ENCODE data around the gene SPDEF.

SPDEF gene

DNA sequence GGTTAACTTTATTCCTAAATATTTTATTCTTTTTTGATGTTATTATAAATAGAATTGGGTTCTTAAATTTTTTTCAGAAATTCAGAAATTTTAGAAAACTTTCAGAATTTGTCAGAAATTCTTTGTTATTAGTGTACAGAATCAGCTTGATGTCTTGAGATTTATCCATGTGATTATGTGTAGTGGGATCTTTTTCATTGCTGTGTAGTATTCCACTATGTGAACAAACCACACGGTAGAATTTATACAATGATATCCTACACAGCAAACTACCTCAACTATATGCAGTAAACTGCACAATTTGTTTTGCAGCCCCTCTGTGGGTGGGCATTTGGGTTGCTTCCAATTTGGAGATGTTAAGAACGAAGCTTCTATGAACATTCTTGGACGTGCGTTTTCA lies 46.3 kb downstream of the SPDEF start:
- Histone ChIP-seq H3K36me3 (ENCODE audit: control insufficient read depth, insufficient read depth, low read length) (no peaks in the 10 kb centered on the region), H3K4me3 (ENCODE audit: low read length) (no peak overlapping the region), H3K9ac (ENCODE audit: low read length) (no peak overlapping the region), H3K4me1 (ENCODE audit: control insufficient read depth, low read depth, low read length) (peaks cover 7% of the 10 kb centered on the region), H3K23ac (ENCODE audit: low read length) (no peak overlapping the region), H3K27ac (ENCODE audit: low read depth, low read length) (no peak overlapping the region), H3K27me3 (ENCODE audit: insufficient read depth, low read length, poor library complexity) (no peaks in the 10 kb centered on the region), H3K56ac (ENCODE audit: low read length) (no peak overlapping the region), H2AK5ac (ENCODE audit: low read length) (no peak overlapping the region), H3K18ac (ENCODE audit: low read length) (no peak overlapping the region), H3K79me2 (ENCODE audit: control insufficient read depth, insufficient read depth, low read length) (no peaks in the 10 kb centered on the region), H2BK5ac (ENCODE audit: low read length) (no peak overlapping the region), H4K5ac (ENCODE audit: low read length) (no peak overlapping the region), H4K8ac (ENCODE audit: low read depth, low read length) (no peak overlapping the region), H3K79me1 (ENCODE audit: low read length) (no peaks in the 10 kb centered on the region), H2BK120ac (ENCODE audit: low read depth, low read length) (no peak overlapping the region), H3K4me2 (ENCODE audit: low read length) (no peak overlapping the region), H2BK15ac (replicated peaks; ENCODE audit: low read depth) (no peak overlapping the region), H3K4ac (ENCODE audit: low read depth, low read length) (no peak overlapping the region)
- DNase-seq: no peak
- WGBS (ENCODE audit: extremely low coverage, insufficient coverage, low lambda C conversion rate): no CpG with 5 or more reads among the region's 4 CpGs

DNA sequence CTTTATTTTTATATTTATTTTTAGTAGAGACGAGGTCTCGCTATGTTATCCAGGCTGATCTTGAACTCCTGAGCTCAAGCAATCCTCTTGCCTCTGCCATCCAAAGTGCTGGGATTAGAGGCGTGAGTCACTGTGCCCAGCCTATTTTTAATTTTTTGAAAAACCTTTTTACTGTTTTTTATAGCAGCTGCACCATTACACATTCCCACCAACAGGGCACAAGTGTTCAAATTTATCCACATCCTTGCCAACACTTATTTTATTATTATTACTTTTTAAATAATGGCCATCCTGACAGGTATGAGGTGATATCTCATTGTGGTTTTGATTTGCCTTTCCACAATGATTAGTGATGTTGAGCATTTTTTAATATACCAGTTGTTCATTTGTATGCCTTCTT lies 47.7 kb downstream of the SPDEF start:
- H3K27me3 ChIP-seq (ENCODE audit: insufficient read depth, low read length, poor library complexity): no peaks in the 10 kb centered on the region
- no peak overlapping the region for H3K23ac ChIP-seq (ENCODE audit: low read length)
- no peak for DNase-seq
- no peaks in the 10 kb centered on the region for H3K79me1 ChIP-seq (ENCODE audit: low read length)
- no peak overlapping the region for H3K4me2 ChIP-seq (ENCODE audit: low read length)
- H4K8ac ChIP-seq (ENCODE audit: low read depth, low read length): no peak overlapping the region
- no peak overlapping the region for H2BK15ac ChIP-seq (replicated peaks; ENCODE audit: low read depth)
- no peak overlapping the region for H3K4ac ChIP-seq (ENCODE audit: low read depth, low read length)
- no peak overlapping the region for H2AK5ac ChIP-seq (ENCODE audit: low read length)
- H3K18ac ChIP-seq (ENCODE audit: low read length): no peak overlapping the region
- no CpG with 5 or more reads among the region's 3 CpGs for WGBS (ENCODE audit: extremely low coverage, insufficient coverage, low lambda C conversion rate)
- no peak overlapping the region for H3K9ac ChIP-seq (ENCODE audit: low read length)
- H3K4me1 ChIP-seq (ENCODE audit: control insufficient read depth, low read depth, low read length): peaks cover 2% of the 10 kb centered on the region
- no peak overlapping the region for H3K27ac ChIP-seq (ENCODE audit: low read depth, low read length)
- H3K36me3 ChIP-seq (ENCODE audit: control insufficient read depth, insufficient read depth, low read length): no peaks in the 10 kb centered on the region
- no peak overlapping the region for H4K5ac ChIP-seq (ENCODE audit: low read length)
- H3K79me2 ChIP-seq (ENCODE audit: control insufficient read depth, insufficient read depth, low read length): no peaks in the 10 kb centered on the region
- H2BK120ac ChIP-seq (ENCODE audit: low read depth, low read length): no peak overlapping the region
- no peak overlapping the region for H3K4me3 ChIP-seq (ENCODE audit: low read length)
- H3K56ac ChIP-seq (ENCODE audit: low read length): no peak overlapping the region
- H2BK5ac ChIP-seq (ENCODE audit: low read length): no peak overlapping the region

GRCh38 chr6:34506718-34507117 lies 49.4 kb downstream of the SPDEF start:
- Histone ChIP-seq H4K5ac (ENCODE audit: low read length) (no peak overlapping the region), H4K8ac (ENCODE audit: low read depth, low read length) (no peak overlapping the region), H3K4me1 (ENCODE audit: control insufficient read depth, low read depth, low read length) (no peaks in the 10 kb centered on the region), H3K56ac (ENCODE audit: low read length) (no peak overlapping the region), H2BK5ac (ENCODE audit: low read length) (no peak overlapping the region), H3K18ac (ENCODE audit: low read length) (no peak overlapping the region), H3K4me2 (ENCODE audit: low read length) (no peak overlapping the region), H3K36me3 (ENCODE audit: control insufficient read depth, insufficient read depth, low read length) (no peaks in the 10 kb centered on the region), H2BK15ac (replicated peaks; ENCODE audit: low read depth) (no peak overlapping the region), H3K79me1 (ENCODE audit: low read length) (no peaks in the 10 kb centered on the region), H3K79me2 (ENCODE audit: control insufficient read depth, insufficient read depth, low read length) (no peaks in the 10 kb centered on the region), H3K27me3 (ENCODE audit: insufficient read depth, low read length, poor library complexity) (no peaks in the 10 kb centered on the region), H3K23ac (ENCODE audit: low read length) (no peak overlapping the region), H3K4ac (ENCODE audit: low read depth, low read length) (no peak overlapping the region), H3K9ac (ENCODE audit: low read length) (no peak overlapping the region), H2AK5ac (ENCODE audit: low read length) (no peak overlapping the region), H3K27ac (ENCODE audit: low read depth, low read length) (no peak overlapping the region), H3K4me3 (ENCODE audit: low read length) (no peak overlapping the region), H2BK120ac (ENCODE audit: low read depth, low read length) (no peak overlapping the region)
- no peak for DNase-seq
- WGBS (ENCODE audit: extremely low coverage, insufficient coverage, low lambda C conversion rate): no CpG with 5 or more reads among the region's 5 CpGs

GRCh38 chr6:34497411-34497810 lies 58.7 kb downstream of the SPDEF start:
- Histone ChIP-seq H3K36me3 (ENCODE audit: control insufficient read depth, insufficient read depth, low read length) (no peaks in the 10 kb centered on the region), H3K4me2 (ENCODE audit: low read length) (no peak overlapping the region), H2BK5ac (ENCODE audit: low read length) (no peak overlapping the region), H3K4me3 (ENCODE audit: low read length) (no peak overlapping the region), H3K27me3 (ENCODE audit: insufficient read depth, low read length, poor library complexity) (no peaks in the 10 kb centered on the region), H2BK15ac (replicated peaks; ENCODE audit: low read depth) (no peak overlapping the region), H3K23ac (ENCODE audit: low read length) (no peak overlapping the region), H3K27ac (ENCODE audit: low read depth, low read length) (no peak overlapping the region), H3K4me1 (ENCODE audit: control insufficient read depth, low read depth, low read length) (no peaks in the 10 kb centered on the region), H3K79me1 (ENCODE audit: low read length) (no peaks in the 10 kb centered on the region), H4K8ac (ENCODE audit: low read depth, low read length) (no peak overlapping the region), H3K79me2 (ENCODE audit: control insufficient read depth, insufficient read depth, low read length) (no peaks in the 10 kb centered on the region), H3K56ac (ENCODE audit: low read length) (no peak overlapping the region), H4K5ac (ENCODE audit: low read length) (no peak overlapping the region), H2AK5ac (ENCODE audit: low read length) (no peak overlapping the region), H3K18ac (ENCODE audit: low read length) (no peak overlapping the region), H2BK120ac (ENCODE audit: low read depth, low read length) (no peak overlapping the region), H3K9ac (ENCODE audit: low read length) (no peak overlapping the region), H3K4ac (ENCODE audit: low read depth, low read length) (no peak overlapping the region)
- no CpG with 5 or more reads among the region's 10 CpGs for WGBS (ENCODE audit: extremely low coverage, insufficient coverage, low lambda C conversion rate)
- DNase-seq: no peak

DNA sequence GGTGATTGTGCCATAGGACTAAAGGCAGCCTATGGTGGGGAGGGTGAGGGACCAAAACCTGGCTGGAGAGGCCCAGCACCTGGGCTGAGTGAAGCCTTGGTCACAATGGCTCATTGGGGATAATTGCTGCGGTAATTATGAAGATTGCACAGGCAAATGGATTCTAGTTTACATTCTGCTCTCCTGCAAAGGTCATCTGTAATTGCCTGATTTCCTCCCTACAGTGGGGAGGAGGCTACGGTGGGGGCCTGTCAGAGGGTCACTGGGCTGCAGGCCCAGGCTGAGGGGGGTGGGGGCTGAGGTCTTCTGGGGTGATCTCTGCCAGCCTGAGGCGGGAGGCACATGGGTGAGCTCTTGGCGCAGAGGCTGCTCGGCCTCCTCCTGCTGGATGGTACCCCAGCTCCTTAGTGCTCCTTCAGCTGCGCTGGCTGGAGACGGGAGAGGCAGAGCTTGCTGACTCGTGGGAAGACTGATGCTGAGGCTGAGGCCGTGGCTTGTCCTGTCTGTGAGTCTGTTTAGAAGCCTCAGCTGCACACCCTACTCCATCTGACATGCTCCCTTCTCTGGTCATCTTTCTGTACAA lies 59.9 kb downstream of the SPDEF start:
- Histone ChIP-seq H3K18ac (ENCODE audit: low read length) (no peak overlapping the region), H3K79me2 (ENCODE audit: control insufficient read depth, insufficient read depth, low read length) (no peaks in the 10 kb centered on the region), H3K4ac (ENCODE audit: low read depth, low read length) (no peak overlapping the region), H3K27me3 (ENCODE audit: insufficient read depth, low read length, poor library complexity) (no peaks in the 10 kb centered on the region), H2BK5ac (ENCODE audit: low read length) (no peak overlapping the region), H3K4me1 (ENCODE audit: control insufficient read depth, low read depth, low read length) (no peaks in the 10 kb centered on the region), H3K4me2 (ENCODE audit: low read length) (no peak overlapping the region), H3K27ac (ENCODE audit: low read depth, low read length) (no peak overlapping the region), H4K5ac (ENCODE audit: low read length) (no peak overlapping the region), H2AK5ac (ENCODE audit: low read length) (no peak overlapping the region), H3K79me1 (ENCODE audit: low read length) (no peaks in the 10 kb centered on the region), H3K56ac (ENCODE audit: low read length) (no peak overlapping the region), H4K8ac (ENCODE audit: low read depth, low read length) (no peak overlapping the region), H3K36me3 (ENCODE audit: control insufficient read depth, insufficient read depth, low read length) (no peaks in the 10 kb centered on the region), H3K9ac (ENCODE audit: low read length) (no peak overlapping the region), H2BK120ac (ENCODE audit: low read depth, low read length) (no peak overlapping the region), H2BK15ac (replicated peaks; ENCODE audit: low read depth) (no peak overlapping the region), H3K23ac (ENCODE audit: low read length) (no peak overlapping the region), H3K4me3 (ENCODE audit: low read length) (no peak overlapping the region)
- no peak for DNase-seq
- WGBS (ENCODE audit: extremely low coverage, insufficient coverage, low lambda C conversion rate): no CpG with 5 or more reads among the region's 9 CpGs

DNA sequence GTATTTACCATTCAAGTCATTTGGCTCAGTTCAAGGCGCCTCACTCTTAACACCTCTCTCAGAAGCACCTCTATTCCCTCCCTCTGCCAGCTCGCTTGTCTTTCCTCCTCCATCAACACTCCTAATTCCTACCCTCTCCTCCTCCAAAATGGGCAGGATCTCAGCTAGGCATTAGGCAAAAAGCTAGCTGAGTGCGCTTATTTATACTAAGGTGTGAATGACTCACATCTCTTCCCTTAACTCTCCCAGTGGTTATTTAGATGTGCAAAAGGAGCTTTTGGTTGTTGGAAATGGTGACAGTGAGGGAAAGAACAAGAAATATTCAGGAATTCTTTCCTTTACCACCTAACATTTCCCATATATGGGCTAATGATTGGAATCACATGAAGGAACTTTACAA lies 61.2 kb downstream of the SPDEF start:
- no peaks in the 10 kb centered on the region for H3K79me2 ChIP-seq (ENCODE audit: control insufficient read depth, insufficient read depth, low read length)
- no peaks in the 10 kb centered on the region for H3K79me1 ChIP-seq (ENCODE audit: low read length)
- no peak overlapping the region for H3K27ac ChIP-seq (ENCODE audit: low read depth, low read length)
- no peak overlapping the region for H2AK5ac ChIP-seq (ENCODE audit: low read length)
- H2BK5ac ChIP-seq (ENCODE audit: low read length): no peak overlapping the region
- no peak overlapping the region for H3K18ac ChIP-seq (ENCODE audit: low read length)
- H3K27me3 ChIP-seq (ENCODE audit: insufficient read depth, low read length, poor library complexity): no peaks in the 10 kb centered on the region
- H3K56ac ChIP-seq (ENCODE audit: low read length): no peak overlapping the region
- no peak overlapping the region for H2BK120ac ChIP-seq (ENCODE audit: low read depth, low read length)
- H3K4me3 ChIP-seq (ENCODE audit: low read length): no peak overlapping the region
- H4K8ac ChIP-seq (ENCODE audit: low read depth, low read length): no peak overlapping the region
- H3K23ac ChIP-seq (ENCODE audit: low read length): no peak overlapping the region
- no peaks in the 10 kb centered on the region for H3K36me3 ChIP-seq (ENCODE audit: control insufficient read depth, insufficient read depth, low read length)
- no peak overlapping the region for H3K9ac ChIP-seq (ENCODE audit: low read length)
- H4K5ac ChIP-seq (ENCODE audit: low read length): no peak overlapping the region
- WGBS (ENCODE audit: extremely low coverage, insufficient coverage, low lambda C conversion rate): no CpG with 5 or more reads among the region's 3 CpGs
- H2BK15ac ChIP-seq (replicated peaks; ENCODE audit: low read depth): no peak overlapping the region
- no peaks in the 10 kb centered on the region for H3K4me1 ChIP-seq (ENCODE audit: control insufficient read depth, low read depth, low read length)
- no peak overlapping the region for H3K4ac ChIP-seq (ENCODE audit: low read depth, low read length)
- H3K4me2 ChIP-seq (ENCODE audit: low read length): no peak overlapping the region
- no peak for DNase-seq

All from mesendoderm (in vitro differentiated cells).